Suprapubic skin (tissue), 4 donors: ENCODE data around the gene SMYD3. TPM values are rescaled to one million over a fixed set of nuclear protein-coding genes. Genes with fewer than 3 reads are reported as not detected.
A peak's percentile ranks its signal among the peaks of the same experiment; 100 is the strongest.

Experiments used
- DNase-seq, 2 donors: peaks; one replicate each; pipeline ENCODE4 v3.0.0-alpha.2; 2019; ENCODE audit warnings: low spot score in 2 of 2
- H3K27ac ChIP-seq: fragments of 200-600 bp; sonication (generic); one replicate; pipeline ENCODE4 v1.5.1; 2019
- H3K27me3 ChIP-seq: fragments of 200-600 bp; sonication (generic); one replicate; pipeline ENCODE4 v1.5.1; 2019
- H3K36me3 ChIP-seq: fragments of 200-600 bp; sonication (generic); one replicate; pipeline ENCODE4 v1.5.1; 2019
- H3K4me1 ChIP-seq: fragments of 200-600 bp; sonication (generic); one replicate; pipeline ENCODE4 v1.5.1; 2019
- H3K4me3 ChIP-seq: fragments of 200-600 bp; sonication (generic); one replicate; pipeline ENCODE4 v1.5.1; 2019; ENCODE audit warnings: mild to moderate bottlenecking
- H3K9me3 ChIP-seq: fragments of 200-600 bp; sonication (generic); one replicate; pipeline ENCODE4 v1.5.1; 2019
- CTCF ChIP-seq, 2 donors: fragments of 200-600 bp in 1 of 2; fragments of 450-650 bp in 1 of 2; sonication (generic) in 1 of 2; IDR thresholded peaks; one replicate each; pipeline ENCODE4 v1.5.1; 2016 to 2019; ENCODE audit warnings: antibody characterized with exemption in 2 of 2, mild to moderate bottlenecking in 1 of 2, moderate library complexity in 1 of 2
- EP300 ChIP-seq: sonication (generic); formaldehyde crosslinking; IDR thresholded peaks from one replicate; pipeline ENCODE4 v1.6.1; 2017; ENCODE audit warnings: antibody characterized with exemption
- POLR2A ChIP-seq, 2 donors: fragments of 450-650 bp; IDR thresholded peaks; one replicate each; pipeline ENCODE4 v1.6.1; 2017; ENCODE audit warnings: antibody characterized with exemption in 2 of 2, mild to moderate bottlenecking in 2 of 2, moderate library complexity in 2 of 2
- POLR2AphosphoS5 ChIP-seq, 3 donors: sonication (generic); formaldehyde crosslinking; IDR thresholded peaks; one replicate each; pipeline ENCODE4 v1.6.1; 2017; ENCODE audit warnings: antibody characterized with exemption in 3 of 3
- WGBS: methylation state at CpG from one replicate; pipeline ENCODE4 v1.1.5; 2018; 5-methylcytosine and 5-hydroxymethylcytosine counted together
- total RNA-seq, 4 donors: library from RNA; depleted of rRNA; stranded (reverse); fragments of >200 nt; gene quantifications; one replicate each; pipeline ENCODE4 v1.1.0, GENCODE V29; 2016

The SMYD3 gene
- total RNA-seq, 4 donors from 2014 or later = 14.5 to 33.6 (median 18.9) TPM

GRCh38 chr1:246526915-246527314 is 19.8 kb upstream of the SMYD3 start:
- no peaks in the 10 kb centered on the region for H3K27me3 ChIP-seq
- no peak for TF ChIP-seq POLR2AphosphoS5 (IDR thresholded peaks at IDR 0.05)
- no peak for TF ChIP-seq POLR2A (IDR thresholded peaks at IDR 0.05)
- TF ChIP-seq EP300 = no peak
- no peak for TF ChIP-seq CTCF (IDR thresholded peaks at IDR 0.05)
- no peak overlapping the region for H3K4me3 ChIP-seq
- no peaks in the 10 kb centered on the region for H3K4me1 ChIP-seq
- peak in 1 of 2 donors; percentile 64 for DNase-seq
- H3K36me3 ChIP-seq = no peaks in the 10 kb centered on the region
- H3K9me3 ChIP-seq = peaks cover 7% of the 10 kb centered on the region
- 80% methylated on average over 6 of the region's 7 CpGs for WGBS
- H3K27ac ChIP-seq = no peak overlapping the region

GRCh38 chr1:246526380-246526779 is 19.3 kb upstream of the SMYD3 start:
- Histone ChIP-seq H3K27me3 (no peaks in the 10 kb centered on the region), H3K9me3 (peaks cover 7% of the 10 kb centered on the region), H3K4me1 (no peaks in the 10 kb centered on the region), H3K4me3 (no peak overlapping the region), H3K36me3 (no peaks in the 10 kb centered on the region), H3K27ac (no peak overlapping the region)
- TF ChIP-seq EP300 (no peak), CTCF (IDR thresholded peaks at IDR 0.05) (no peak), POLR2A (IDR thresholded peaks at IDR 0.05) (no peak), POLR2AphosphoS5 (IDR thresholded peaks at IDR 0.05) (no peak)
- 87% methylated on average over 4 of the region's 4 CpGs for WGBS
- peak in 1 of 2 donors; percentile 55 for DNase-seq

GRCh38 chr1:246519514-246519913 is 12.4 kb upstream of the SMYD3 start:
- 100% methylated on average over 1 of the region's 1 CpG for WGBS
- no peak overlapping the region for H3K4me3 ChIP-seq
- DNase-seq = peak in 1 of 2 donors; percentile 48
- TF ChIP-seq POLR2AphosphoS5 (IDR thresholded peaks at IDR 0.05) (no peak), POLR2A (IDR thresholded peaks at IDR 0.05) (no peak), EP300 (no peak), CTCF (IDR thresholded peaks at IDR 0.05) (no peak)
- H3K27ac ChIP-seq = no peak overlapping the region
- H3K36me3 ChIP-seq = no peaks in the 10 kb centered on the region
- H3K9me3 ChIP-seq = peaks cover 24% of the 10 kb centered on the region
- no peaks in the 10 kb centered on the region for H3K27me3 ChIP-seq
- H3K4me1 ChIP-seq = no peaks in the 10 kb centered on the region

- H3K4me1 ChIP-seq = no peaks in the 10 kb centered on the region
- H3K27ac ChIP-seq = no peak overlapping the region
- TF ChIP-seq EP300 (no peak), CTCF (IDR thresholded peaks at IDR 0.05) (no peak), POLR2AphosphoS5 (IDR thresholded peaks at IDR 0.05) (no peak), POLR2A (IDR thresholded peaks at IDR 0.05) (no peak)
- H3K27me3 ChIP-seq = no peaks in the 10 kb centered on the region
- 96% methylated on average over 12 of the region's 17 CpGs for WGBS
- peaks cover 28% of the 10 kb centered on the region for H3K9me3 ChIP-seq
- no peaks in the 10 kb centered on the region for H3K36me3 ChIP-seq
- H3K4me3 ChIP-seq = no peak overlapping the region
- peak in 1 of 2 donors; percentile 70 for DNase-seq
Measured at GRCh38 chr1:246518456-246519205, 11.6 kb upstream of the SMYD3 start.

GRCh38 chr1:246517391-246517790 is 10.3 kb upstream of the SMYD3 start:
- TF ChIP-seq CTCF (IDR thresholded peaks at IDR 0.05) (no peak), EP300 (no peak), POLR2A (IDR thresholded peaks at IDR 0.05) (no peak), POLR2AphosphoS5 (IDR thresholded peaks at IDR 0.05) (no peak)
- H3K9me3 ChIP-seq = peaks cover 28% of the 10 kb centered on the region

More at GRCh38 chr1:246517391-246517790, 10.3 kb upstream of the SMYD3 start:
- peak in 1 of 2 donors; percentile 62 for DNase-seq
- no peaks in the 10 kb centered on the region for H3K36me3 ChIP-seq
- H3K27ac ChIP-seq = no peak overlapping the region
- no peaks in the 10 kb centered on the region for H3K4me1 ChIP-seq
- whole genome bisulfite sequencing = no CpG with 5 or more reads among the region's 7 CpGs
- no peak overlapping the region for H3K4me3 ChIP-seq
- no peaks in the 10 kb centered on the region for H3K27me3 ChIP-seq
